Activated gamma-delta T cell (primary cell): Measurements from ENCODE around the gene KCNMA1.
"Not testable (repeated sequence)": the region's sequence is repeated elsewhere in the genome, so short reads cannot be mapped to it uniquely, and the experiment has no call there.

ENCODE experiments used
- DNase-seq: peaks from one replicate; lab custom pipeline; 2025; lab: John Stamatoyannopoulos, UW

Gene KCNMA1

DNA sequence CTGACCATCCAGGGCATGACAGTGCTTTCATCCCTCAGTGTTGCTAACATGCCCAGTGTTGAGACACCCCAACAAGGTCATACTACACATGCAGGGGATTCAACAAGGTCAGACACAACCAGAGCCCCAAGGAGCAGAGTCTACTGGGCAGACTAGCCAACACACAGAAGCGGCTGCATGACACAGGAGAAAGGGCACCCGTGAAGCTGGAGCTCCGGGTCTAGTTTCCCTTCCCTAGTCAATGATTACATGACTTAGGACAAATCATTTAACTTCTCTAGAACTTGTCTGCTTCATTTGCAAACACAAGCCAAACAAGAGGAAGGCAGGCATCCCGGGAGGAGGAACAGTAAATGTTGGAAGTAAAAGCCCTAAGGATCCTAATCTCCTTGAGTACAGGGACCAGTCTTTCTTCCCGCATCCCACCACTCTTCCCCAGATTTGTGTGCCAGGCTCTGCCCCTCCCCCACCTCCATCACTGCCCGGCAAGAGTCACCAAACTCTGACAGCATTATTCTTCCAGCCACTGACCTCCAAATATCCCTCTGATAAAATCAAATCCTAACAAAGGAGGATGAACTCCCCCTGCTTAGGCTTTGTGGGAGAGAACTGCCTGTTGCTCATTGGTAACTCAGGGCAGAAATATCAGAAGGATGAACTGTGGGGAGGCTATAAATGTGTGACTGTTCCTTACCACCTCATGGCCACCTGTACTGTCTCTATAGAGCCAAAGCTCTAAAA, 104.3 kb downstream of the KCNMA1 start:
- DNase-seq = no peak

GRCh38 chr10:77532068-77532467, 105.5 kb downstream of the KCNMA1 start:
- no peak for DNase-seq

DNA sequence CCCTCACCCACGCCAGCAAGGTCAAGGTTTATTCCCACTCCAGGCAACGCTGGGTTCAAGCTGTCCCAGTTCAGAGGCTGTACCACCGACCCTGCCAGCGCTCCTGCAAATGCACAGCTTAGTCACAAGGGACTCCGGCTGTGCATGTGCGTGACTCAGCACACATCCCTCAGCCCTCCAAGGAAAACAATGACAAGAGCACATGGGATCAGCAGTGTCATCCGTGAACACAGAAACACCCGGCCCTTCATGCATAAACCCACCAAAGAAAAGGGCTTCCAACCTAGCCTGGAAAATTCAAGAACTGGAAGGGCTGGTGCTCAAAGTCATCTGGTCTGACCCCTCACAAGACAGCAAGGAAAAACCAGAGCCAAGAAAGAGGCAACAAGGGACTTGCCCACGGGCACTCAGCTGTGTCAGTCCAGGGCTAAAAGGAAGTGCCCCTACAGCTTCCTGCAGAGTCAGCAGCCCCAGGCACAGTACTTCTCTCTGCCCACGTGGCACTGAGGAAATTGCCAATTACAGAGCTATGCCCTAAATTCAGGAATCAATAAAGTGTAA, 106.1 kb downstream of the KCNMA1 start:
- DNase-seq = no peak

- no peak for DNase-seq
Observed at GRCh38 chr10:77530011-77530410, 107.6 kb downstream of the KCNMA1 start.

GRCh38 chr10:77529050-77529576, 108.5 kb downstream of the KCNMA1 start:
- DNase-seq = no peak

GRCh38 chr10:77527839-77528238, 109.8 kb downstream of the KCNMA1 start:
- DNase-seq = no peak

DNA sequence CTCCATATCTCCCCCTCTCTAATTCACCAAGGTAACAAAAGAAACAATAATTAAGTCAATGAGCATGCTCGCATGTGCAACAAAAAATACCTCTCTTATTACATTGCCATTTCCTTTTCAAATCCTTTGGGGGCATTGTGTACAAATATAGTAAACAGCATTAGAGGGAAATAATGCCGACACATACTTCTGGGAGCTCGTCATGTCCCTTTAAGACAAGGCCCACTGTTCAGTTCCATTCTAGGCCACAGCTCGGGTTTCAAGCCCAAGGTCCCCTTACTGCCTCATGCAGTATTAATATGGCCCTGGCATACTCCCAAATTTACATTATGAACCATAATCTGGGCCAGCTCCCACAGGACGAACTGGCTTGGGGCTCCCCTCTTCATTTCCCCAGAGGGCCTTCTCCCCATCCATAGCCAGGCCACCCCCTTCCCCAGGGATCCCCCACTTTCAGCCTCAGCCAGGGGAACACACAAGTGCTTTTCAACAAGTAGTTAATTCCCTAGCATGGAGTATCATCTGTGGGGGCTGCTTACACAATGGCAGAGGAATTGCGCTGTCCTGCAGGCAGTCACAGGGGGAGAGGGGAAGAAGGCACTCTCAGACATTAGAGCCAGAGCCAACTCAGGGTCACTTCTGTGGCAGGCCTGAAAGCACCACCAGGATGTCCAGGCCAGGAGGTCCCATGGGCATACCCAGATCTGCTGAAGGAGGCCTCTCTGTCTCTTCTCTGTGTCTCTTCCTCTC, 110.6 kb downstream of the KCNMA1 start:
- no peak for DNase-seq

- DNase-seq = no peak
Observed at GRCh38 chr10:77524281-77524711, 113.3 kb downstream of the KCNMA1 start.

GRCh38 chr10:77522268-77522809, 115.3 kb downstream of the KCNMA1 start:
- DNase-seq = no peak

DNA sequence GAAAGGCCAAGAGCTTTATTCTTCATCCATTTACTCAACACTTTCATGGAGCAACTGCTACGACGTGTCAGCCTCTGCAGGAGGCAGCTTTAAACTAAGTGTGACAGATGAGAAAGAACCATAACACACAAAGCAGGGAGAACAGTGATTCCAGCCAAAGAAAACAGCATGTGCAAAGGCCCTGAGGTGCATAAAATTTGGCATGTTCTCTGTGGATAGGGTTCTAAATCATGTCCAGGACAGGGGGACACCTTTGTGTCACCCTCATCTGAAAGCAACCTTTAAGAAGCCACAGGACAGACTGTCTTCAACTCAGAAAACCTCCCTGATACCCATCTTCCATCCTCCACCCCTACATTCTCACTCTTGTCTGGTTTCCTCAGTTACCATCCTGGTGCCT, 116.6 kb downstream of the KCNMA1 start:
- no peak for DNase-seq

GRCh38 chr10:77520290-77520689, 117.3 kb downstream of the KCNMA1 start:
- DNase-seq = no peak

- DNase-seq = not testable (repeated sequence)
Observed at GRCh38 chr10:77519791-77520190, 117.8 kb downstream of the KCNMA1 start.

DNA sequence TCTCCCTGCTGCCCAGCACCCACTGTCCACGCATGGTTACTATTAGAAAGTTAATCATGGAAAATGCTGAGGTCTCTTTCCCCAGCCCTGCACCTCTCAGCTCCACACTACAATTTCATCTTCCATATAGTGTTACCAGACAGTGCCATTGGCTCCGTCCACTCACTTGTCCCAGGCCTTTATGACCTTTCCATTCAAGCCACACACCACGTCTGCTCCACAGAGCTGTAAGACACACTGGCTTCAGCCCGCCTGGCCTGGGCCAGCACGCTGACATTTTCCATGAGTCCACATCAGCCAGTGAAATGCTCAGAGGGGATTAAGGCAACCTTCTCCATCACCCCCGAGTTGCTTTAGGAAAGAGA, 118.7 kb downstream of the KCNMA1 start:
- DNase-seq = no peak

GRCh38 chr10:77518241-77518909, 119.2 kb downstream of the KCNMA1 start:
- DNase-seq = no peak

GRCh38 chr10:77516575-77516974, 121.0 kb downstream of the KCNMA1 start:
- no peak for DNase-seq

GRCh38 chr10:77514870-77515269, 122.7 kb downstream of the KCNMA1 start:
- DNase-seq = no peak

DNA sequence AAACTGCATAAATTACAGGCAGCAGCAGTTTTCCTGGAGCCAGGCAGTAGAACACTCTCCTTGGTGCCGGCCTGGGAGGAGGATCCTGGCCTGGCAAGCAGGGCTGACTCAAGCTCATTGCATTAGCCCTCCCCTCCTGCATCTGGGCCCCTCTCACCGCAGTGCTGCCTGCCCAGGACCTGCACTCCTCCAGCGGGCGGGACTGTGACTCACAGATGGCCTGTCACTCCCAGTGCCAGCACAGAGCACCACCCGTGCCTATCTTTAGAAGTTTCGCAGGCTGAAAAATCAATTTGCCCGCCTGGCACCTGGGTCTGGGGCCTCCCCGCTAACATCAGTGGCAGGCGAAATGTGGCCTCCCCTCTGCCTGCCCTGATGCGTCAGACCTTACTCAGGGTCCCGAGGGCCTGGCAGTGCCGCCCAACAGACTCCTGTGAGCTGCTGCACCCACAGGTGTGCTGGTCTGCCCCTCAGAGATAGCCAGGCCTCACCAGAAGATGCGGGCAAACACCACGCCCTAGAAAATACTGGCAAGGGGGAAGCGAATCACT, 123.8 kb downstream of the KCNMA1 start:
- DNase-seq = no peak

- DNase-seq = no peak
Observed at GRCh38 chr10:77513220-77513619, 124.4 kb downstream of the KCNMA1 start.

- DNase-seq = no peak
Observed at GRCh38 chr10:77512219-77512578, 125.4 kb downstream of the KCNMA1 start.

GRCh38 chr10:77511498-77512218, 126.0 kb downstream of the KCNMA1 start:
- no peak for DNase-seq

DNA sequence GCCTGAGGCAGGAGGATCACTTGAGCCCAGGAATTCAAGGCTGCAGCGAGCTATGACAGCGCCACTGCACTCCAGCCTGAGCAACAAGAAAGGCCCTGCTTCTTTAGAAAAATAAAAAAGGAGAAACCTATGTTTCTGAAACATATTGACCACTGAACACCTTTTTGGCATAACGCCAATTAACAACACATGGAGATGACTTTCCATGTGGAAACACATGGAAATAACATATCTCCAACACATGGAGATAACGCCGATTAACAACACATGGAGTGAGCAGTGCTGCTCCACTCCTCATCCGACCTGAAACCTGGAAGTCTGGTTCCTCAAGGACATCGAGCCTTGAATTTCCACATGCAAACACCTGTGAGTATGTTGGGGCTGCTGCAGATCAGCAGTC, 126.9 kb downstream of the KCNMA1 start:
- DNase-seq = no peak
